ENCODE results near the gene CPLANE2.
A peak's percentile ranks its signal among the peaks of the same experiment; 100 is the strongest.
"Not testable (repeated sequence)": the region's sequence is repeated elsewhere in the genome, so short reads cannot be mapped to it uniquely, and the experiment has no call there.

The CPLANE2 gene

GRCh38 chr1:16248603-16249516 lies 11.9 kb upstream of the CPLANE2 start:
- no peak for DNase-seq

GRCh38 chr1:16248007-16248436 lies 11.0 kb upstream of the CPLANE2 start:
- no peak for DNase-seq

GRCh38 chr1:16247441-16247840 lies 10.5 kb upstream of the CPLANE2 start:
- DNase-seq: no peak

DNA sequence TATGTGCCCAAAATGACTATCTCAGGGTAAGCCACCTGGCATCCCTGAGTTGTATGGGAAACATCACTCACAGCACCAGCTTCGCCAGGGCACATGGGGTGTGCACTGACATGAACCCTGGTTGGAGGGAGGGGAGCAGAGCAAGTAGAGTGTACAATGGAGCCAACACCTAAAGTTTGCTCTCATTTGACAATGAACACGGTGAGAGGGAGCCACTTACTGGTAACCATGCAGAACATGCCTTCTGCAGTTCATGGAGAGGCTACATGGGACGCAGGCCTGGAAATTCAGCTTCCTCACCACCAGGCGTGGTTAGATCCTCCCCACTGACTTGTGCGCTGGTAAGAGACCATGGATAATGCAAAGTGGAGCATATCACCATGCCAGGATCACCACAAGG lies 10.0 kb upstream of the CPLANE2 start:
- no peak for DNase-seq

DNA sequence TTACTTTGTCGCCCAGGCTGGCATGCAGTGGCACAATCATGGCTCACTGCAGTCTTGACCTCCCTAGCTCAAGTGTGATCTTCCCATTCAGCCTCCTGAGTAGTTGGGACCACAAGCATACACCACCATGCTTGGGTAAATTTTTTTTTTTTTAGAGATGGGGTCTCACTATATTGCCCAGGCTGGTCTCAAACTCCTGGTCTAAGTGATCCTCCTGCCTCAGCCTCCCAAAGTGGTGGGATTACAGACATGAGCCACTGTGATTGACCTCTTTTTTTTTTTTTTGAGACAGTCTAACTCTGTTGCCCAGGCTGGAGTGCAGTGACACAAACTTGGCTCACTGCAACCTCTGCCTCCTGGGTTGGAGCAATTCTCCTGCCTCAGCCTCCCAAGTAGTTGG lies 9.3 kb upstream of the CPLANE2 start:
- not testable (repeated sequence) for DNase-seq

DNA sequence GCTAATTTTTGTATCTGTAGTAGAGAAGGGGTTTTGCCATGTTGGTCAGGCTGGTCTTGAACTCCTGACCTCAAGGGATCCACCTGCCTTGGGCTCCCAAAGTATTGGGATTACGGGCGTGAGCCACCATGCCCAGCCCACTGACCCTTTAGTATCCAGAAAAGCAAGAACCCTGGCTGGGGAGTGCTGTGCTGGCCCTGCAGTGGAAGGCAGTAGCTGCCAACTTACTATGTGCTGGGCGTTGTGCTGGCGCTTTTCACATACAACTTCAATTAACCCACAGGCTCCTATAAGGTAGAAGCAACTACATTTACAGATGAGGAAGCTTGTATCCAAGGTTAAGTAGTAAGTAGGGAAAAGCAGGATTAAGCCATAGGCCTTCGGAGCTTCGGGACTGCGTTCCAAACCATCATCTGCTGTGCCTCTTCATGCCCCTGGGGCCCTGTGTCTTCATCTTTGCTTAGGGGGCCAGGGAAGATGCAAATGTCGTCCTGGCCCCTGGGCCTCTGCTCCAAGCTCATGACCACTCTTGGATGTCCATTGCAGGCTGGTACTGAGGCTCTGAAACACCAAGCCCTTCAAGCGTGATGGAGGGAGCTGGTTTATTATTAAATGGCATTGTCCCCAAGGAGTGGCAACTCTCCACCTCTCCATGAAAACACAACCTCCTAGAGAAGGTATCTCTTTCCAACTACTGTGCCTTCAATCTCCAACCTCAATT lies 8.7 kb upstream of the CPLANE2 start:
- DNase-seq: no peak

DNA sequence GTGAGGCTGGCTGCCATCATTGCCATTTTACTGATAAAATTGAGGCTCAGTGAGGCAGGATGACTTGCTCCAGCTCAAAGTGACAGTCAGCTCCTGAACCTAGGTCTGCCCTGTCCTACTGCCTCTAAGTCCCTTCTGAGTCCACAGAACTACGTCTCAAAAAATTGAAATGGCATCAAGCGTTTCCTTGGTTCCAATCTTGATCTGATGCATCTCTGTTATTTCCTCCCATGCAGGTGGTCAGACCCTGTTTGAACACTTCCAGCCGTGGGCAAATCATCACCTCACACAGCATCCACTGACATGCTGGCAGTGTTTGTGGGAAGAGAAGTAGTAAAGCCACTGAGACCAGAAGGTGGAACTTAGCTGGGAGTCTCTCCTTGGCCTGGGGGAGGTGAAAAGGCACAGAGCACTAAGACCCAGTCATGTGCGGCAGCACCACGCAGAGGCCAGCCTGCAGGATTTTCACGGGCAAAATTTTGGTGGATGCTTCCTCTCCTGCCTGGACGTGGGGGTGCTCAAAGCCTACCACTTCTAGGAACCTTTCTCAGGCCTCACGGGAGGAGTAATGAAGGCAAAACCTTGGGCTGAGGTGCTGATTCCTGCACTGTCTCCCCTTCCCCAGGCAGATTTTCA lies 7.8 kb upstream of the CPLANE2 start:
- DNase-seq: no peak

DNA sequence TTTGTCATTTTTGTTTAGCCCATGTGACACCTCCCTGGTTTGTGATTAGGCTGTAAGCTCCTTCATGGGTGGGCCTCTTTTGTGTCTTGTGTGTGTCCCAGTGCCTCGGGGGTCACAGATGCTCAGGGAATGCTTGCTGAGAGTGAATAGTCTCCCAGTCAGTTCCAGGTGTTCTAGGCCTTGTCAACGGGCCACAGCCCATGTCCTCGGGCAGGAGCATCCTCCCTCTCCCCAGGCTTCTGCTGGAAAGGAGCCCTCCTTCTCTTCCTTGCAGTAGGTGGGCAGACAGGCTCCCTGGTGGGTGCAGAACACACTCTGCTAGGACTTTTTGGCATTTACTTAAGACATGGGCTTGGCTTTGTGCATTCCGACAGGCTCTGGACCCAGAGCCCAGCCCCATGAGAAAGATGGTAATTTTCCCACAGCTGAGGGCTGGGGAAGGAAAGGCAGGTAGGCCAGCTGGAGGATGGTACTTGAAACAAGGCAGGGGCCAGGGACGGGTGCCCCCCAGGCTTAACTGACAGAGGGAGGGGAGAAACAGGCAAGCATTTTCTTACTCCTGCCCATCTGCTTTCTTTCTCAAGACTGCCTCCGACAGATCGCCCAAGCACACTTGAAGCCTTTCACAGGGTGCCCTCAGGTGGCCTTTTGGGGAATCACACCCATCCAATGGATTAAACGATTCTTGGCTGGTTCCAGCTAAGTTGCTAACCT lies 7.1 kb upstream of the CPLANE2 start:
- peak; percentile 58 for DNase-seq

DNA sequence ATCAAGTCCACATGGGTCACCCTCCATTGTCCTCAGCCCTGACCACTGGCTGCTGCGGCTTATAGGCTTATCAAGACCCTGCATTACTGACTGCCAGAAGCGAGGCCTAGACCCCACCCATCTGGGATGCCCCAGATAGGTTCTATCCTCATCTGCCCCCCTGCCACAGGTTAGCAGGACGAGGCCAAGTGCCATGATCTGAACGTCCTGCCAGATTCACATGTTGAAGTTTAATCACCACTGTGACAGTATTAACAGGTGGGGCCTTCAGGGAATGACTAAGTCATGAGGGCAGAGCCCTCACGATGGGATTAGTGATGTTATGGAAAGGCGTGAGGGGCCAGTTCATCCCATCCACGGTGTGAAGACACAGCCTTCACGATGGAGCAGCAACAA lies 6.2 kb upstream of the CPLANE2 start:
- no peak for DNase-seq

- no peak for DNase-seq
Measured at GRCh38 chr1:16242556-16243214, 5.7 kb upstream of the CPLANE2 start.

DNA sequence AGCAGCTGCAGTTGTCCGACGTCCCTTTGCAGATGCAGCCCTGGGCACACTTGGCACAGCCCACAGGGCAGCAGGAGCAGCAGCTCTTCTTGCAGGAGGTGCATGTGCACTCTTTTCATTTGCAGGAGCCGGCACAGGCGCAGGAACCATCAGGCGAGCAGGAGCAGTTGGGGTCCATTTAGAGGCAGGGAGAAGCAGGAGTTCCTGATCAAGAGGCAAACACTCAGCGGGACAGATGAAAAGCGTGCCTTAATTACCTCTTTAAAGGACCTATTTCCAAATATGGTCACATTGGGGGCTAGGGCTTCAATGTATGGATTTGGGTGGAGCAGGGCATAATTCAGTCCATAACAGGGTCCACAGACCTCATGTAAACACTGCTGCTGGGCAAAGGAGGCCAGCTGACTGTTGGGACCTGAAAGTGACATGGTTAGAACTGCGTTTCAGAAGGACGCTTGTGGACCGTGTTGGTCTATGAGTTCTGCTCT lies 4.3 kb upstream of the CPLANE2 start:
- no peak for DNase-seq

DNA sequence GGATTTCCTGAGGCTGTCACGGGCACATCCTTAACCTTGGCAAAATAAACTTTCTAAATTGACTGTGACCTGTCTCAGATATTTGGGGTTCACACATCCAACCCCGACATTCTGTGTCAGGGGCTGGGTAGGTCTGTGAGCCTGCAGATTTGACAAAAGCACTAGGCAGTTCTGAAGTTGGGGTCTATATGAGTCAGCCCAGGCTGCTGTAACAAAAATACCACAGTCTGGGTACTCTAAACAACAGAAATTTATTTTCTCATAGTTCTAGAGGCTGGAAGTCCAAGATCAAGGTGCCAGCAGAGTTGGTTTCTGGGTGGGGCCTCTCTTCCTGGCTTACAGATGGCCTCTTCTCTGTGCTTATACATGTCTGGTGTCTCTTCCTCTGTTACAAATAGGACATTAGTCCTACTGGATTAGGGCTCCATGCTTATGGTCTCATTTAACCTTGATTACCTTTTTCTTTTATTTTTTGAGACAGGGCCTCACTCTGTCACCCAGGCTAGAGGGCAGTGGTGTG lies 3.0 kb upstream of the CPLANE2 start:
- no peak for DNase-seq

GRCh38 chr1:16237343-16237830 lies 404 bp upstream of the CPLANE2 start:
- no peak for DNase-seq

DNA sequence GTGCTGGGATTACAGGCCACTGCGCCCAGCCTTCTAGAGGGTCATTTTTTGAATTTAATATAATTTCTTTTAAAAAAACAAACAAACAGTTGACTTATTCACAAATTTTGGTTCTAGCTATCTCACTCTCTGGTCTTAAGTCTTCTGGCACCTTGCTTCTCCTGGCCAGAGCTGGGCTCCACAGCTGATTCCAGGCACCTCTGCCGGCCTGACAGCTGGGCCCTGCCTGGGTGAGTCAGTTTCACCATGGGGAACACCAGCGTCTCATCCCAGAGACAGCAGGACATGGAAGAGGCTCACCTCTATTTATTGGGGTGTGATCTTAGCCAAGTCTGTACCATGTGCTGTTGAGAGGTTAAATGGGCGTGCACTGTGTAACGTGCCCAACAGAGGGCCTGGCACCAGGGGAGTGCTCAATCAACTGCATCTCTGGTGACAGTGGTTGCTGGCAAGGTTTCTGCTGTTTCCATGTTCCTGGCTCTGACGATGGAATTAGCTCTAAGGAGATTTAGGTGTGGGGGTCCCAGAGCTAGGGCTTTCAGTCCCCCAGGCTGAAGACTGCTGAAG lies 956 bp downstream of the CPLANE2 start:
- peak; percentile 61 for DNase-seq

DNA sequence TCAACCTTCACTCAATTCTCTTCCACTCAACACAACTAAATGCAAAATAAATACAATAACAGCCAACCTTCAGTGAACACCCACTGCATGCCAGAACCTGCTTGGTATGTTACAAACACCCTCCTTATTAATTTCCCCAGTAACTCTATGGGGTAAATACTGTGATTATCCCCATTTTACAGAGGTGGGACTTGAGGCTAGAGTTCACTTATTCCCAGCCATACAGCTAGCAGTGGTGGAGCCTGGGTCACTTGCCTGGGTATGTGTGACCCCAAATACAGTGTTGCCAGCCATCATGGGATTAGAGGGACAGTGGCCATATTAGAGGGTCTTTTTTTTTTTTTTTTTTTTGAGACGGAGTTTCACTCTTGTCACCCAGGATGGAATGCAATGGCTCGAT lies 1.6 kb downstream of the CPLANE2 start:
- DNase-seq: no peak

- no peak for DNase-seq
Measured at GRCh38 chr1:16233431-16233830, 3.6 kb downstream of the CPLANE2 start.

- no peak for DNase-seq
Measured at GRCh38 chr1:16232316-16232710, 4.7 kb downstream of the CPLANE2 start.

GRCh38 chr1:16231331-16232315 lies 5.4 kb downstream of the CPLANE2 start:
- DNase-seq: no peak

- DNase-seq: no peak
Measured at GRCh38 chr1:16230744-16231143, 6.2 kb downstream of the CPLANE2 start.
